Panc1 (cell line): ENCODE data around the gene MYBPH. TPM values are rescaled to one million over a fixed set of nuclear protein-coding genes. Genes with fewer than 3 reads are reported as not detected.

ENCODE experiments used
- ATAC-seq: fragments of 200-7000 bp; cut with Tn5 transposase; 2 replicates; pipeline ENCODE4 v1.9.1; 2020; ENCODE audit warnings: mild to moderate bottlenecking, moderate library complexity
- BruUV-seq: library from RNA; stranded (reverse); fragments of 400-500 nt; replicated peaks from 2 replicates; lab custom pipeline; 2021; lab: Mats Ljungman, UMichigan
- CTCF ChIA-PET: fragments of 300-600 bp; sonication (Branson Sonifier 250); formaldehyde crosslinking; loops from one replicate; lab custom pipeline; 2022; ENCODE audit warnings: antibody characterized with exemption; lab: Charles Lee
- POLR2A ChIA-PET: fragments of 300-600 bp; sonication (Branson Sonifier 250); formaldehyde crosslinking; loops from one replicate; lab custom pipeline; 2022; ENCODE audit warnings: antibody characterized with exemption; lab: Charles Lee
- DNase-seq: peaks from one replicate; pipeline ENCODE4 v3.0.0-alpha.2; 2010; ENCODE audit warnings: low read depth, low spot score
- H3K27ac ChIP-seq: 2 replicates; pipeline ENCODE4 v1.5.1; 2011; ENCODE audit warnings: mild to moderate bottlenecking, low read length, inconsistent platforms
- H3K27me3 ChIP-seq: fragments of 200-500 bp; sonication (Bioruptor generic); 2 replicates; pipeline ENCODE4 v1.6.0; 2014; ENCODE audit warnings: low read length, inconsistent platforms; ENCODE audit not compliant: control insufficient read depth, insufficient read depth
- H3K36me3 ChIP-seq: fragments of 200-500 bp; sonication (Bioruptor generic); 2 replicates; pipeline ENCODE4 v1.5.1; 2014; ENCODE audit warnings: inconsistent platforms, mild to moderate bottlenecking, low read length, moderate library complexity; ENCODE audit not compliant: control insufficient read depth, insufficient read depth
- H3K4me1 ChIP-seq: 2 replicates; pipeline ENCODE4 v1.5.1; 2011; ENCODE audit warnings: inconsistent platforms, mild to moderate bottlenecking, low read length, moderate library complexity; ENCODE audit not compliant: control insufficient read depth, insufficient read depth
- H3K4me3 ChIP-seq, 2 experiments: 2 replicates each; pipeline ENCODE4 v1.5.1; 2011 to 2012; ENCODE audit warnings: low read depth in 2 of 2, low read length in 2 of 2, mild to moderate bottlenecking in 2 of 2, inconsistent platforms in 1 of 2, moderate library complexity in 1 of 2
- H3K9me3 ChIP-seq: fragments of 200-500 bp; sonication (Bioruptor generic); 2 replicates; pipeline ENCODE4 v1.5.1; 2014; ENCODE audit warnings: low read depth, mild to moderate bottlenecking, inconsistent platforms, low read length, moderate library complexity; ENCODE audit not compliant: control insufficient read depth, insufficient read depth
- CTCF ChIP-seq: fragments of 450-650 bp; IDR thresholded peaks from 2 replicates; pipeline ENCODE4 v1.5.1; 2017; ENCODE audit warnings: mild to moderate bottlenecking
- POLR2AphosphoS5 ChIP-seq: IDR thresholded peaks from 2 replicates; pipeline ENCODE4 v1.6.1; 2012; ENCODE audit warnings: mild to moderate bottlenecking, low read depth, low read length, moderate library complexity
- REST ChIP-seq, 2 experiments: IDR thresholded peaks; 2 replicates each; pipeline ENCODE4 v1.6.1; 2011 to 2012; ENCODE audit warnings: low read depth in 2 of 2, control low read depth in 1 of 2, low read length in 1 of 2, mild to moderate bottlenecking in 1 of 2, moderate library complexity in 1 of 2; ENCODE audit not compliant: insufficient read depth in 1 of 2
- SIN3A ChIP-seq: IDR thresholded peaks from 2 replicates; pipeline ENCODE4 v1.6.1; 2012; ENCODE audit warnings: low read depth, mild to moderate bottlenecking, low read length, moderate library complexity, borderline replicate concordance; ENCODE audit not compliant: insufficient read depth
- TCF7L2 ChIP-seq: IDR thresholded peaks from 2 replicates; pipeline ENCODE4 v1.6.1; 2011; ENCODE audit warnings: mild to moderate bottlenecking, low read depth, low read length, inconsistent platforms
- in situ Hi-C: cut with HindIII; loops from 2 replicates; pipeline ENCODE4 v1.10.0; 2016; ENCODE audit warnings: low sequenced_read_pairs, low pct_unique_long_range_greater_than_20kb
- intact Hi-C: fragments of 100-400 bp; cut with micrococcal nuclease; formaldehyde crosslinking; loops from one replicate; pipeline ENCODE4 v1.10.0; 2022; ENCODE audit not compliant: unreplicated experiment
- total RNA-seq: library from RNA; stranded (reverse); gene quantifications from one replicate; pipeline ENCODE4 v1.2.1, GENCODE V29; 2021; ENCODE audit not compliant: unreplicated experiment

The MYBPH gene
- total RNA-seq, 1 experiment from 2014 or later, result not detected

- POLR2A ChIA-PET, result no interaction called here
- Histone ChIP-seq H3K27me3 (peaks cover 2% of the 10 kb centered on the region; the same call in 1 of the 2 replicates), H3K4me1 (no peaks in the 10 kb centered on the region), H3K9me3 (no peaks in the 10 kb centered on the region), H3K27ac (no peak within 1 kb of the TSS), H3K4me3 (no peak within 1 kb of the TSS), H3K36me3 (no peaks in the 10 kb centered on the region)
- BruUV-seq, result no TSS peak
- TF ChIP-seq TCF7L2 (no peak), REST (IDR thresholded peaks at IDR 0.05; ENCODE audit: insufficient read depth in 1 of 2, low read depth in 2 of 2, low read length in 1 of 2) (no peak), CTCF (no peak), POLR2AphosphoS5 (no peak), SIN3A (no peak)
- DNase-seq (no peak), ATAC-seq (no peak)
- CTCF ChIA-PET, result no interaction called here
- in situ Hi-C loops (no loop called here), intact Hi-C loops (no loop called here)
Measured at GRCh38 chr1:203186446-203187303, 11.0 kb upstream of the MYBPH start, which contains the start of gene CHI3L1. Gene CHI3L1, minus strand, starts transcription at chr1:203186704. Its CDS starts 81 bp downstream, at chr1:203186623.

- in situ Hi-C loops (no loop called here), intact Hi-C loops (no loop called here)
- no peak for ATAC-seq
- DNase-seq, result no peak
- ChIA-PET POLR2A (no interaction called here), CTCF (interaction anchor here (1.0 kb wide), 1 partner anchor 14 kb away, joined by 3 read pairs; no protein-coding TSS in a partner anchor)
- Histone ChIP-seq H3K27me3 (peaks cover 2% of the 10 kb centered on the region; the same call in 1 of the 2 replicates), H3K9me3 (no peaks in the 10 kb centered on the region), H3K4me3 (no peak overlapping the region), H3K4me1 (no peaks in the 10 kb centered on the region), H3K27ac (no peak overlapping the region), H3K36me3 (no peaks in the 10 kb centered on the region)
- TF ChIP-seq TCF7L2 (no peak), CTCF (no peak), SIN3A (no peak), POLR2AphosphoS5 (no peak), REST (IDR thresholded peaks at IDR 0.05; ENCODE audit: insufficient read depth in 1 of 2, low read depth in 2 of 2, low read length in 1 of 2) (no peak)
- BruUV-seq, result no TSS peak
Measured at GRCh38 chr1:203186091-203186445, 10.4 kb upstream of the MYBPH start.
